Fibroblast of the aortic adventitia (primary cell): Measurements from ENCODE around the gene TMEM196. TPM values are rescaled to one million over a fixed set of nuclear protein-coding genes. Genes with fewer than 3 reads are reported as not detected.
A peak's percentile ranks its signal among the peaks of the same experiment; 100 is the strongest.

Experiments used
- DNase-seq: peaks from one replicate; pipeline ENCODE4 v3.0.0-alpha.2; 2010; ENCODE audit warnings: low read depth
- H3K4me3 ChIP-seq: 2 replicates; pipeline ENCODE4 v1.5.1; 2011; ENCODE audit warnings: low read depth, mild to moderate bottlenecking, control low read depth, low read length, moderate library complexity
- CTCF ChIP-seq: IDR thresholded peaks from 2 replicates; pipeline ENCODE4 v1.5.1; 2011; ENCODE audit warnings: mild to moderate bottlenecking, low read length, control low read depth, inconsistent platforms; ENCODE audit not compliant: insufficient read depth
- total RNA-seq: library from RNA; depleted of rRNA; stranded (reverse); fragments of >200 nt; gene quantifications from 2 replicates; pipeline ENCODE4 v1.2.3, GENCODE V29; 2012; ENCODE audit warnings: low replicate concordance

Gene TMEM196
- not detected in 2 replicates for total RNA-seq

- TF ChIP-seq CTCF, result no peak
- DNase-seq, result peak; percentile 42
- peak within 1 kb of the TSS; percentile 31 for H3K4me3 ChIP-seq
These were observed at the start of gene TMEM196 for GRCh38 chr7:19772841-19773760. TMEM196 (minus strand) TSS chr7:19773617; CDS start chr7:19772696, 921 bp downstream.

GRCh38 chr7:19816128-19816527 is 42.7 kb upstream of the TMEM196 start:
- no peak for TF ChIP-seq CTCF
- H3K4me3 ChIP-seq, result no peak overlapping the region
- DNase-seq, result no peak

- no peak for DNase-seq
- TF ChIP-seq CTCF, result no peak
- no peak overlapping the region for H3K4me3 ChIP-seq
These were observed 42.1 kb upstream of the TMEM196 start for GRCh38 chr7:19815546-19815945.

GRCh38 chr7:19814776-19815175 is 41.4 kb upstream of the TMEM196 start:
- TF ChIP-seq CTCF, result no peak
- DNase-seq, result no peak
- no peak overlapping the region for H3K4me3 ChIP-seq

GRCh38 chr7:19811386-19811785 is 38.0 kb upstream of the TMEM196 start:
- H3K4me3 ChIP-seq, result no peak overlapping the region
- no peak for TF ChIP-seq CTCF
- DNase-seq, result no peak

- DNase-seq, result no peak
- TF ChIP-seq CTCF, result no peak
- no peak overlapping the region for H3K4me3 ChIP-seq
These were observed 25.6 kb upstream of the TMEM196 start for GRCh38 chr7:19798986-19799385.
